Stimulated activated CD8-positive, alpha-beta memory T cell treated with anti-CD3 and anti-CD28 coated beads, Interleukin-12 subunit alpha, Interleukin-12 subunit beta, amount 100 ng/mL, for 4 hours (primary cell): ENCODE measurements around the gene TH.
"Not testable (repeated sequence)": the region's sequence is repeated elsewhere in the genome, so short reads cannot be mapped to it uniquely, and the experiment has no call there.

Experiments
- DNase-seq: peaks from one replicate; pipeline ENCODE4 v3.0.0-alpha.2; 2020; ENCODE audit warnings: low read depth

The TH gene

GRCh38 chr11:2195756-2196088 lies 24.1 kb upstream of the TH start:
- DNase-seq = no peak

GRCh38 chr11:2194877-2195755 lies 23.5 kb upstream of the TH start:
- DNase-seq = no peak

GRCh38 chr11:2193888-2194595 lies 22.4 kb upstream of the TH start:
- DNase-seq = not testable (repeated sequence)

GRCh38 chr11:2193099-2193887 lies 21.7 kb upstream of the TH start:
- DNase-seq = no peak

GRCh38 chr11:2192435-2192834 lies 20.8 kb upstream of the TH start:
- no peak for DNase-seq

GRCh38 chr11:2191883-2192282 lies 20.3 kb upstream of the TH start:
- no peak for DNase-seq

GRCh38 chr11:2190657-2191471 lies 19.2 kb upstream of the TH start:
- no peak for DNase-seq

- no peak for DNase-seq
Measured at GRCh38 chr11:2189938-2190656, 18.5 kb upstream of the TH start.

GRCh38 chr11:2188745-2189144 lies 17.1 kb upstream of the TH start:
- no peak for DNase-seq

- DNase-seq = no peak
Measured at GRCh38 chr11:2187280-2187707, 15.7 kb upstream of the TH start.

GRCh38 chr11:2186669-2187279 lies 15.2 kb upstream of the TH start:
- peak; percentile 28 for DNase-seq

GRCh38 chr11:2185324-2186085 lies 13.9 kb upstream of the TH start:
- no peak for DNase-seq

GRCh38 chr11:2182692-2183474 lies 11.3 kb upstream of the TH start:
- DNase-seq = no peak

GRCh38 chr11:2182075-2182474 lies 10.5 kb upstream of the TH start:
- no peak for DNase-seq

GRCh38 chr11:2180789-2181370 lies 9.3 kb upstream of the TH start:
- no peak for DNase-seq

- no peak for DNase-seq
Measured at GRCh38 chr11:2180347-2180746, 8.7 kb upstream of the TH start.

- no peak for DNase-seq
Measured at GRCh38 chr11:2179516-2179915, 7.9 kb upstream of the TH start.

GRCh38 chr11:2178906-2179494 lies 7.4 kb upstream of the TH start:
- no peak for DNase-seq
